ENCODE measurements around the gene ADAMTSL3. TPM values are rescaled to one million over a fixed set of nuclear protein-coding genes. Genes with fewer than 3 reads are reported as not detected.

ADAMTSL3 gene, protein sequence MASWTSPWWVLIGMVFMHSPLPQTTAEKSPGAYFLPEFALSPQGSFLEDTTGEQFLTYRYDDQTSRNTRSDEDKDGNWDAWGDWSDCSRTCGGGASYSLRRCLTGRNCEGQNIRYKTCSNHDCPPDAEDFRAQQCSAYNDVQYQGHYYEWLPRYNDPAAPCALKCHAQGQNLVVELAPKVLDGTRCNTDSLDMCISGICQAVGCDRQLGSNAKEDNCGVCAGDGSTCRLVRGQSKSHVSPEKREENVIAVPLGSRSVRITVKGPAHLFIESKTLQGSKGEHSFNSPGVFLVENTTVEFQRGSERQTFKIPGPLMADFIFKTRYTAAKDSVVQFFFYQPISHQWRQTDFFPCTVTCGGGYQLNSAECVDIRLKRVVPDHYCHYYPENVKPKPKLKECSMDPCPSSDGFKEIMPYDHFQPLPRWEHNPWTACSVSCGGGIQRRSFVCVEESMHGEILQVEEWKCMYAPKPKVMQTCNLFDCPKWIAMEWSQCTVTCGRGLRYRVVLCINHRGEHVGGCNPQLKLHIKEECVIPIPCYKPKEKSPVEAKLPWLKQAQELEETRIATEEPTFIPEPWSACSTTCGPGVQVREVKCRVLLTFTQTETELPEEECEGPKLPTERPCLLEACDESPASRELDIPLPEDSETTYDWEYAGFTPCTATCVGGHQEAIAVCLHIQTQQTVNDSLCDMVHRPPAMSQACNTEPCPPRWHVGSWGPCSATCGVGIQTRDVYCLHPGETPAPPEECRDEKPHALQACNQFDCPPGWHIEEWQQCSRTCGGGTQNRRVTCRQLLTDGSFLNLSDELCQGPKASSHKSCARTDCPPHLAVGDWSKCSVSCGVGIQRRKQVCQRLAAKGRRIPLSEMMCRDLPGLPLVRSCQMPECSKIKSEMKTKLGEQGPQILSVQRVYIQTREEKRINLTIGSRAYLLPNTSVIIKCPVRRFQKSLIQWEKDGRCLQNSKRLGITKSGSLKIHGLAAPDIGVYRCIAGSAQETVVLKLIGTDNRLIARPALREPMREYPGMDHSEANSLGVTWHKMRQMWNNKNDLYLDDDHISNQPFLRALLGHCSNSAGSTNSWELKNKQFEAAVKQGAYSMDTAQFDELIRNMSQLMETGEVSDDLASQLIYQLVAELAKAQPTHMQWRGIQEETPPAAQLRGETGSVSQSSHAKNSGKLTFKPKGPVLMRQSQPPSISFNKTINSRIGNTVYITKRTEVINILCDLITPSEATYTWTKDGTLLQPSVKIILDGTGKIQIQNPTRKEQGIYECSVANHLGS (N-terminal part only)
- total RNA-seq (2014; rRNA removed; shearing (Covaris generic); ENCODE audit: low replicate concordance) = 0.43 and 4.5 TPM in 2 replicates

DNA sequence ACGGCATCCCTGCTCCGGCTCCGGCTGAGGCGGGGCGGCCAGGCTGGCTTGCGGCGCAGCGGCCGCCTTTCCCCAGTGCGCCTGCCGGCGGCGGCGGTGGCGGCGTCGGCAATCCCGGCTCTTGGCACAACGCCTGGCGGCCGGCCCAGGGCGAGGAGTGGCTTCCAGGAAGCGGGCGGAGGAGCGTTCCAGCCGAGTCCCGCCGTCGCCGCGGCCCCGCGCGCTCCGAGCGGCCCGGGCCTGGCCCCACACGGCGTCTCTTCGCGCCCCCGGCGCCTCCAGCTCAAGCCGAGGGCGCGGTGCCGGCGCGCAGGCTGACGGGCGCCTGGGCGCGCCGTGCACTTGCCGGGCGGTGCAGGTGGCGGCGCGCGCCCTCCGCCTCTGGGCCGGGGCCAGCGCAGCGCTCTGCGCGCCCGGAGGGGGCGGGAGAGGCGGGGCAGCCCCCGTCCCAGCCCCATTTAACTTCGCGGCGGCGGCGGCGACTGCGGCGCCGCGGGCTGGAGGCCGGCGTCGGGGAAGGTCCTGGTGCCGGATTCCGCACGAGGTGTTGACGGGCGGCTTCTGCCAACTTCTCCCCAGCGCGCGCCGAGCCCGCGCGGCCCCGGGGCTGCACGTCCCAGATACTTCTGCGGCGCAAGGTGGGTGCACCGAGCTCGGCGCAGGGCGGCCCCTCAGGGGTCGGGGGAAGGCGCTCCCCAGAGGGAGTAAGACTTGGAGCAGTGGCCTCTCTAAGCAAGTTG, at the start of gene ADAMTSL3:
Gene ADAMTSL3, plus strand, starts transcription at position 485 of the 740 bp plus-strand sequence. CDS start 1,639 bp downstream, outside the sequence.
- DNase-seq (ENCODE audit: low read depth) = peak; percentile 68
- in situ Hi-C loops (cut with HindIII; ENCODE audit: low pct_unique_long_range_greater_than_20kb, low sequenced_read_pairs) = no loop called here

DNA sequence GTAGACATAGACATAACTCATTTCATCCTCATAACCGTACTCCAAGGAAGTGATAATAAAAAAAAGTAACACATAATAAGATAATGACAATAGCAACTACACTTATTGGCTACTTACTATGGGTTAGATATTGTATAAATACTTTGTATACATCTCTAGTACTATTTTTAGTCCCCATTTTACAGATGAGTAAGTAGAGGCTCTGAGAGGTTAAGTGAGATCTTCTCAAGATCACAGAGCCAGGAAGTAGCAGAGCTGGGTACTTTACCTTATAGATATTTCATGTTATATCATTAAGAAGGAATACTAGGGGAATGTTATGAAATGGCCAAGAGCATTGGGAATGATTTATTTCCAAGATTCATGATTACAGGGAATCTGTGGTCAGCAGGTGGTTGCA, 49.4 kb upstream of the ADAMTSL3 start:
- DNase-seq (ENCODE audit: low read depth) = no peak
- in situ Hi-C loops (cut with HindIII; ENCODE audit: low pct_unique_long_range_greater_than_20kb, low sequenced_read_pairs) = no loop called here

DNA sequence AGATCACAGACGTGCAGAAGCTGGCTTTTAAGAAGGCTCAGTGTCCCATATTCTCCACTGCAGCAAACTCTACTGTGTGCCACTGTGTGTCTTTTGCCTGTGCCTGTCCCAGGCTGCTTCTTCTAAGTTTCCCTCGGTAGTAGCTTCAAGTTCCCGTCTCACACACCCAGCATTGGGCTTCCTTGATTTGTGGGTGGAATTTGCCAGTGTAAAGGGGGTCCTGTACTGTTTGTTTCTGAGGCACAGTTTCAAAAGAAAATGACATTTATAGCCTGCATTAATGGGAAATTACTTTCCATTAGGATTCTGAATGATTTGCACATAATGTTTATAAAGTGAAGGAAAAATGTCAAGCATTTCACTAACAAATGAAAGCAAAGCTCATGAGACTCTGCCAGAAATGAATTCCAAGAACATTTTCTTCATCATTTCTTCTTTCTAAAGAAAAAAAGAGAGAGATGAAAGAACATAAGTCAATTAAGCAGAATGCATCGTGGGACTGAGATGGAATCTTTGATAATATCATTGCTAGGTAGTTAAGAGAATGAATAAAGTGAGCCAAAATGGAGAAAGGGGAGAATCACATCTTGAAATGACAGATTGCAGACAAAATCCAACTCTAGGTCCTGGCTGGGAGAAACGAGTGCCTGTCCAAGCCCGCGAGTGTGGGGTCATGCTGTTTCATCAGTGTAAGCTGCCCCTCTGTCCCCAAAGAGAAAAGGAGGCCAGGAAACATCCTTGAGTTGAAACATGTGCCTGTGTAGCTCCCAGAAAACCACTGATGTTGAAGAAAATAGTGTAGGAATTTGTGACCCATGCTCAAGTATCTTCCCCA, 48.6 kb upstream of the ADAMTSL3 start:
- in situ Hi-C loops (cut with HindIII; ENCODE audit: low pct_unique_long_range_greater_than_20kb, low sequenced_read_pairs) = no loop called here
- DNase-seq (ENCODE audit: low read depth) = no peak

DNA sequence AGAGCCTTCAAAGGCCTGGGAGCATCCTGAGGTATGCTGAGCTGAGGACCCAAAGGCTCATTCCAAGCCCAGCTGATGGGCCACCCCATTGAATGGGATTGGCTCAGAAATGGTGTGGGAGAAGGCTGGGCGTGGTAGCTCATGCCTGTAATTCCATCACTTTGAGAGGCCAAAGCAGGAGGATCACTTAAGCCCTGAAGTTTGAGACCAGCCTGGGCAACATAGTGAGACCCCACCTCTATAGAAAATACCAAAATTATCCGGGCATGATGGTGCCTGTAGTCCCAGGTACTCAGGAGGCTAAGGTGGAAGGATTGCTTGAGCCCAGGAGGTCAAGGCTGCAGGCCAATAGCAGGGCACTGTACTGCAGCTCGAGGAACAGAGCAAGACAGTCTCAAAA, 43.8 kb upstream of the ADAMTSL3 start:
- in situ Hi-C loops (cut with HindIII; ENCODE audit: low pct_unique_long_range_greater_than_20kb, low sequenced_read_pairs) = no loop called here
- DNase-seq (ENCODE audit: low read depth) = no peak

DNA sequence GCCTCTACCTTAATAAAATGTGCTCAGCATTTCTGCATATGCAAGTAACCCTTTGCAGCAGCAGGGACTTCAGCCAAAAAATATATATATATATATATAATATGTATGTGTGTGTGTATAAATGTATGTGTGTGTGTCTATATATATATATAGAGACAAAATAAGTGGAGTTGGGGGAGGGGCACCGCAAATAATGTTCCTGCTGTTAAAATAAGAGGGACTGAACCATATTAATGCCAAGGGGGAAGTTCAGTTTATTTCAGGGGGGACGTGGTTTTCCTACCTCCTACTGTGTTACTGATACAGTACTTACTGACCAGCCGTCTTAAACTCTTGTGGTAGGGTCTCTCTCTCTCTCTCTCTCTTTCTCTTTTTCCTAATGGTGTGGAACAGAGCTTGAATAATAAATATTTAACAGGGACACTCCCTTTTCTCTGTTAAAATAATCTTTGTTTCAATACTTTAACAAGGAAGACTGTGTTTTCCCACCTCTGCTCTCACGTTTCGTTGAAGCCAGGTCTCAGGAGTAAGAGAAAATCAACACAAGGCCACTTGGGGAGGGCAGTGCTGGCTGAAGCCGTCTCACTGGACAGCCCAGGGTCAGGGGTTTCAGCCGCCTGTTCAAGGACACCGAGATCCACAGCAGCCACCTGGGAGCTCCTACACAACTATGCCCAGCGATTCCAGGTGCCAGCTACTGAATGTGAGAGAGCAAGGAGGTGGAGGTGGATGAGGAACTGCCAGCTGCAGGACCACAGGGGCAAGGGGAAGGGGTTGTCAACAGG, 42.8 kb upstream of the ADAMTSL3 start:
- in situ Hi-C loops (cut with HindIII; ENCODE audit: low pct_unique_long_range_greater_than_20kb, low sequenced_read_pairs) = no loop called here
- DNase-seq (ENCODE audit: low read depth) = no peak

DNA sequence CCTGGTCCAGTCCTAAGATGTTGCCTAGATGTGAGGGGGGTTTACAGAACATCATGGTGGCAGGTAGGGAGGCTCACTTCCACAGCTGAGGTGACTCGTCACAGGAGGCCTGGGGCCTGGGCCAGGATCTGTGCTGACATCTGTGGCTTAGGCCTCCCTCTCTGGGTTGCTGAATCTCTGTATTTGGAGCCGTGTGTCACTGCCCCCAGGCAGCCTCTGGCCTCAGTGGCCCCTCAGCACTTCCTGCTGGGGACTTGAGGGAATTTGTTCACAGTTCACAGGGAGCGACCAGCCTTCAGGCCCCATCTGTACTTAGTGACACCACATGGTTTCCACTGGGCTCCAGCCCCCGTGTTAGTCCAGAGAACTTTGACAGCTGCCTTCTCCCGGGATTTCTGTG, 41.7 kb upstream of the ADAMTSL3 start:
- no peak for DNase-seq (ENCODE audit: low read depth)
- in situ Hi-C loops (cut with HindIII; ENCODE audit: low pct_unique_long_range_greater_than_20kb, low sequenced_read_pairs) = no loop called here

DNA sequence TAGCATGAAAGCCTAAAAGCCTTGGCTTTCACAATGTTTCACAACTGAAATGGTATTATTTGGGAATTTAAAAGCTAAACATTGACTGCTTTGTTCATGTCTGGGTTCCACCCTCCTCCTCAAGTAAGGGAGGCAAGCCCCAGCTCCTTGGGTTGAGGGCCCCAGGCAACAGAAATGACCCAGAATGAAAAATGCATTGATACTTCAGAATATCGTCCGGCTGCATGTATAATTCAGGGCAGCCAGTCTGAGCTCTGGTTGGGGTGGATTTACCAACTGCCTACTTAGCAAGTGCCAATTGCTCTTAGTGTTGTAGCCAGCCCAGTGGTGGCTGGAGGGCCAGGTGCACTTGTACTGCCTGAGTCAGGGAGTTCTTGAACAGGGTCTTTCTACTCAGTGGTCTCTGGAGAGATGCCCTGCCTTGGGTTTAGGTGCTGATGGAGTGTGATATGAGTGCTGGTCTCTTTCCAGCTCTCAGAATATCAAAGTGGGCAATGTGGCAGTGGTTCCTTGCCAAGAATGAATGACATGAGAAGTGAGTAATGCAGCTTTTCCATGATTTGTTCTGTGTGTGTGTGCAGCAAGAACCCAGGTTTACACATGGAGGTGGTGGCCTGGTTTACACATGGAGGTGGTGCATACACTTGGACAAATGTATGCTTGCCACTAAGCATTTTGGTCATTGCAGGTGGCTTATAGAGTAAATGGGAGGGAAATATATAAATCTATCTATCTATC, 40.9 kb upstream of the ADAMTSL3 start:
- DNase-seq (ENCODE audit: low read depth) = no peak

DNA sequence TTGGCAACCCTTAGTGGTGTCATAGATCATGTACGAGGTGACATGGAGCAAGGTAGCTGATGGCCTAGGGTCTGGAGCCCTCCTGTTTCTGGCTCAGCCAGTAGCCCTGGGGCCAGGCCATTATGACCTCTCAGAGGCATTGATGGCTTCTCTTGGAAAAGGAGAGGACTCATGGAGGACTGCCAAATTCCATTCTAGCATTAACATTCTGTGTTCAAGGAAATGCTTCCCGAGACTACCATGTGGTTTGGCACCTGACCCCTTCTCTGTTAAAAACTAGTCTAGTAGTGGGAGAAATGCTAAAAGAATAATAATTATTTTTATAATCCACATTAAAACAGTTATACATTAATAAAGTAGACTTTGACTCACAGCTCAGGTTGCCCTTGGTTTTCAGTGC, 40.2 kb upstream of the ADAMTSL3 start:
- in situ Hi-C loops (cut with HindIII; ENCODE audit: low pct_unique_long_range_greater_than_20kb, low sequenced_read_pairs) = no loop called here
- peak; percentile 6 for DNase-seq (ENCODE audit: low read depth)

More for the DNA sequence above, 40.9 kb upstream of the ADAMTSL3 start:
- in situ Hi-C loops (cut with HindIII; ENCODE audit: low pct_unique_long_range_greater_than_20kb, low sequenced_read_pairs) = no loop called here

DNA sequence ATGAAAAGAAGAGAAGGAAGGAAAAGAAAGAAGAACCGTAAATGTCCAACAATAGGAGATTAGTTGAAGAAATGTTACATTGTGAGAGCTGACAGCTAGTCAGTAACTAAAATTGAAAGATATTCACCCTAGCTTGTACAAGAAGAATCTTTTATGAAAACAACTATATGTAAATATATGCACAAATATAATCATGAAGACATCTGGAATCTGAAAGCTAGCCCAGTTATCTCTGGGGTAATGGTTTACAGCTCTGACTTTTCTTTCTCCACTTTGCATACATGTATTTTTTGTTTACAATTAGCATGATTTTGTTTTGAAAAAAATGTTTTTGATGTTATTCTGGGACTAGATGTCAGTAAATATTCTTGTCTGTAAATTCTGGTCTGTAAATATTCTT, 37.1 kb upstream of the ADAMTSL3 start:
- DNase-seq (ENCODE audit: low read depth) = no peak
- in situ Hi-C loops (cut with HindIII; ENCODE audit: low pct_unique_long_range_greater_than_20kb, low sequenced_read_pairs) = no loop called here

DNA sequence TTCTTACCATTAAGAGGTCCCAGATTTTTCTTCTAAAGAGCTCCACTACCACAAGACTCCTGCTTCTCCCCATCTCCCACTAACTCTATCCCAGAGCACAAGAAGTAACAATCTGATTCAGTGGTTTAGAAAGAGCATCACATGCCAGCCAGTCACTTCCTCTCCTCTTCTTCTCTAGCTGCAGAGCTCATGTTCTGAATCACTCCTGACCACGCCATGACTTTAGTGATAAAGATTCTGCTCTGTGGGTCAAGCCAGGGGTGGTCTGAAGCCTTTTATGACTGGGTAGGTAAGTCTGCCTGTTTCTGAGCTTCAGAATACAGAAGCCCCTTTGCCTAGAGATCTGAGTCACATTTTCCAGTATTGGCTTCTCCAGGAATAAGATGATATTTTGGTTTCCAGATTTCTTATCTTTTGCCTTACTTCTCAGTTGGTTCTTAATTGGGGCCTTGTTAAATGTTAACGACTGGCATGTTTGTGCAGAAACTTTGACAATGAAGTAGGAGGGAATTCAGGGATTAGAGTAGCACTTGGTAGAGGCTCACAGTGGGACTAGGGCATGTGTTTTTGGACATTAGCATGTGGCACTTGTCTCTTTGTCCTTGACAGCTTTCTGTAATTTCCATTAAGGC, 27.6 kb upstream of the ADAMTSL3 start:
- no peak for DNase-seq (ENCODE audit: low read depth)
- in situ Hi-C loops (cut with HindIII; ENCODE audit: low pct_unique_long_range_greater_than_20kb, low sequenced_read_pairs) = no loop called here

DNA sequence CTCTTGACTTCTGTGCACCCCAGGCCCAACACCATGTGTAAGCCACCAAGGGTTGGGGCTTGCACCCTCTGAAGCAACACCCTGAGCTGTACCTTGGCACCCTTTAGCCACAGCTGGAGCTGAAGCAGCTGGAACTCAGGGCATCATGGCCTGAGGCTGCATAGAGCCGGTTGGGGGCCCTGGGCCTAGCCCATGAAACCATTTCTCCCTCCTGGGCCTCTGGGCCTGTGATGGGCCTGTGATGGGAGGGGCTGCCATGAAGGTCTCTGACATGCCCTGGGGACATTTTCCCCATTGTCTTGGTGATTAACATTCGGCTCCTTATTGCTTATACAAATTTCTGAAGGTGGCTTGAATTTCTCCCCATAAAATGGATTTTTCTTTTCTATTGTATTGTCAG, 22.4 kb upstream of the ADAMTSL3 start:
- DNase-seq (ENCODE audit: low read depth) = no peak
- in situ Hi-C loops (cut with HindIII; ENCODE audit: low pct_unique_long_range_greater_than_20kb, low sequenced_read_pairs) = no loop called here

DNA sequence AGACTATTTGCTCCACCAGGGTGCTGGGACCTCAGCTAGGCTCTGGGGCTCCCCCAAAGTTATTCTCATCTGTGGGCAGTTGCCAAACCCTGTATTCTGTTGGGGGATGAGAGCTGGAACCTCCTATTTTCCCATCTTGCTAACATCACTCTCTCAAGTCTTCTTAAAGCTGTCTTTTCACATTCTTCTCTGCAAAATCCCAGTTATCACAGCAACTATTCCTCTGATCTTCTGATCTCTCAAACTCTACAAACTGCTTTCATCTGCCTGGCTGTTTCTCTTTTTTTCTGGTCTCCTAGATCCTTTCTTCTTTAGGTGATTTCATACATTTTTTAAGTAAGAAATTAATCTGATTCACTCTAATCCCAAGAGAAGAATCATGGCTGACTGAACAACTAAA, 10.7 kb upstream of the ADAMTSL3 start:
- in situ Hi-C loops (cut with HindIII; ENCODE audit: low pct_unique_long_range_greater_than_20kb, low sequenced_read_pairs) = no loop called here

DNA sequence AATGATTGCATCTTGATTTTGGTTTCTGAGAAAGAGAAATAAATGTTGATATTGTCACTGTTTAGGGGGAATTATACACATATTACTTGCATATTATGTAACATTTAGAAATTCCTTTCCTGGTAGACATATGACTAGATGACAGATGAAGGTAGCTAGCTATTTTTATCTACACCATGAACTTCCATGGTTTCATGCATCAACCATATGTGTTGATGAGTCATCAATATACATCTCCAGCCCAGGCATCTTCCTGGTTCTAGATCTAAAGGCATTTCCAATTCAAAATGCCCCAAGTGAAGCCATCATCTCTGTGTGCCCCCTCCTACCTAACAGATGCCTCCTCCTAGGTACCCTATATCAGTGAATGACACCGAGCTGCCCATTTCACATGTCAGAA, 9.5 kb upstream of the ADAMTSL3 start:
- DNase-seq (ENCODE audit: low read depth) = no peak
- in situ Hi-C loops (cut with HindIII; ENCODE audit: low pct_unique_long_range_greater_than_20kb, low sequenced_read_pairs) = no loop called here

More for the DNA sequence above, 10.7 kb upstream of the ADAMTSL3 start:
- DNase-seq (ENCODE audit: low read depth) = no peak

DNA sequence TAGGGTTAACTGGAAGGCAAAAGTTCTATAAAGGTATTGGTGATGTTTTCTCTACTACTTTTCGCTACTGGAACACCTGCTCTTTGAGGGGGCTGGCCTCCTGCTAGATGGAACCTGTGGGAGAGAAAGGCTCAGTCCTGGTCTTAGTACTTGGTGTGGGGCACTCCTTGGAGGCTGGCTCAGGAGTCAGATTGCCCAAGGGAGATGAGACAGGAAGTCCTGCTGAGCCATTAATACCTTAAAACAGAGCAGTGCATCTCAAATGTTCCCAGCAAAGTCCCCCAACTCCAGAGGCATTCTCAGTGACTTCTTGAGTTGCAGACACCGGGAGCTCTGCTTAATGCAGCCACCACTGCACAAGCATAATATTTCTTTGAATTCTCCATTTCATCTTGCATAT, 3.1 kb upstream of the ADAMTSL3 start:
- no peak for DNase-seq (ENCODE audit: low read depth)
- in situ Hi-C loops (cut with HindIII; ENCODE audit: low pct_unique_long_range_greater_than_20kb, low sequenced_read_pairs) = no loop called here

DNA sequence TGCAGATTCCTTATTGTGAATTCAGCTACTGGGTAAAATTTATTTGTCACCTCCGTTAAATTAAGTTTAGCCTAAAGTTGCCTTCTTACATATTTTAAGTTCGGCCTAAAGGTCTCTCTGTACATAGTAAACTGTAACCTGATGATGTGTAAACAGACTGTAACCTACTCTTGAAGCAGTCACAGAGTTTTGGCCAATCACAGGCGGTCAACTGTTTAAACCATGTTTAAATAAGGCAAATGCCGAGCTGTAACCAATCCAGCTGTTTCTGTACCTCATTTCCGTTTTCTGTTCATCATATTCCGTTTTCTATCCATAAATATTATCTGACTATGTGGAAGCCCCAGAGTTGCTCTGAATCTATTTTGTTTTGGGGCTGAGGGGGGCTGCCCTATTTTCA, 2.4 kb upstream of the ADAMTSL3 start:
- in situ Hi-C loops (cut with HindIII; ENCODE audit: low pct_unique_long_range_greater_than_20kb, low sequenced_read_pairs) = no loop called here
- no peak for DNase-seq (ENCODE audit: low read depth)

Data from Caki2 (cell line).